Kidney epithelial cell (primary cell): ENCODE data around the gene MEGF6. TPM values are rescaled to one million over a fixed set of nuclear protein-coding genes. Genes with fewer than 3 reads are reported as not detected.

Experiments used
- DNase-seq: peaks from one replicate; pipeline ENCODE4 v3.0.0-alpha.2; 2010; ENCODE audit warnings: low read depth
- H3K27me3 ChIP-seq: 2 replicates; pipeline ENCODE4 v1.6.0; 2011; ENCODE audit warnings: low read length; ENCODE audit not compliant: control insufficient read depth, insufficient read depth
- H3K36me3 ChIP-seq: 2 replicates; pipeline ENCODE4 v1.5.1; 2011; ENCODE audit warnings: low read length; ENCODE audit not compliant: control insufficient read depth, insufficient read depth
- H3K4me3 ChIP-seq: 2 replicates; pipeline ENCODE4 v1.5.1; 2011; ENCODE audit warnings: low read depth, mild to moderate bottlenecking, control low read depth, low read length
- CTCF ChIP-seq: IDR thresholded peaks from 2 replicates; pipeline ENCODE4 v1.5.1; 2011; ENCODE audit warnings: mild to moderate bottlenecking, moderate library complexity, low read length, control low read depth, inconsistent platforms; ENCODE audit not compliant: insufficient read depth, poor library complexity, severe bottlenecking
- total RNA-seq: library from RNA; depleted of rRNA; stranded (reverse); fragments of >200 nt; gene quantifications from 2 replicates; pipeline ENCODE4 v1.2.3, GENCODE V29; 2015

The MEGF6 gene
- total RNA-seq, 1 donor from 2014 or later: 13.1 TPM

DNA sequence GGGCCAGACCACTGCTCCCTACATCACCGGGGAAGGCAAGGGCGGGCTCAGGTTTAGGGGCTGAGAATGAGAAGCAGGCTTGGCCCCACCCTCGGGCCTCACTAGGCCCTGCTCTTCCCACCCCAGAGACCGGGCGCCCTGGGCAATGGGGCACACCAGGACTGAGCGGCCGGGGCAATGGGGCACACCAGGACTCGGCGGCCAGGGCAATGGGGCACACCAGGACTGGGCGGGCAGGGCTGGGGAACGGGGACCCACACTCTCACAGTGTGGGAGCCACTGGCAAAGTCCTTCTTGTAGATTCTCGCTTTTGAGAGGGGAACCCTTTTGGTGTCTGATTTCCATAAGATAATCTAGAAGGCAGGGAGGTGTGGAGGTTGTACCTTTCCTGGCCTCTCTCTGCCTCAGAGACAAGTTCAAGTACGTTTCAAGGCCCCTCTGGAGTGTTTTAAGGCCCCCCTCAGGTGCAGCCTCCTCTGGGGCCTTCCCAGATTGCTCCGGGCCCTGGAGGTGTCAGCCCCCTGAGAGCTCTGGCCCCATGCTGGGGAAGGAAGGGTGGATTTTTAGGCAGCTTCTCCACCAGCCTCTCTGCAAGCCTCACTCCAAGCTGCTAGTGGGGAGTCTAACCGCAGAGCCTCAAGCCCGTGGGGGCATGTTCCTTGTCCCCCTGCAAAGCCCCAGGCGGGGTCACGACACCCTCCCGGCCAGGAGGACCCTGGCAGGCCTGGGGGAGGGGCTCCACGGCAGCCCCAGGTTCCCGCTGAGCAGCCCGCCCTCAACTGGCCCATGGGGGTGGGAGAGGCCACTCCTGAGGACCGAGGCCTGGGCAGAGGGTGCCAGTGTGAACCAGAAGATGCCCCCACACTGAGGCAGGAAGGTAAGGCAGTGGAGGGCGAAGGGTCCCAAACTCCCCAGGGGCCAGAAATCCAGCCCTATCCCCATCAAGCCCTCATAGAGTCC is 90.6 kb downstream of the MEGF6 start:
- no peak overlapping the region for H3K4me3 ChIP-seq
- TF ChIP-seq CTCF: no peak
- no peak for DNase-seq
- no peaks in the 10 kb centered on the region for H3K36me3 ChIP-seq
- no peaks in the 10 kb centered on the region for H3K27me3 ChIP-seq

- no peak for DNase-seq
- Histone ChIP-seq H3K4me3 (no peak overlapping the region), H3K36me3 (no peaks in the 10 kb centered on the region), H3K27me3 (no peaks in the 10 kb centered on the region)
- TF ChIP-seq CTCF: no peak
Measured at GRCh38 chr1:3519301-3519885, 91.9 kb downstream of the MEGF6 start.

- Histone ChIP-seq H3K27me3 (no peaks in the 10 kb centered on the region), H3K36me3 (no peaks in the 10 kb centered on the region), H3K4me3 (no peak overlapping the region)
- no peak for TF ChIP-seq CTCF
- no peak for DNase-seq
Measured at GRCh38 chr1:3518756-3519155, 92.6 kb downstream of the MEGF6 start.

GRCh38 chr1:3518256-3518655 is 93.1 kb downstream of the MEGF6 start:
- no peak for DNase-seq
- H3K27me3 ChIP-seq: no peaks in the 10 kb centered on the region
- no peak overlapping the region for H3K4me3 ChIP-seq
- TF ChIP-seq CTCF: peak; percentile 76
- no peaks in the 10 kb centered on the region for H3K36me3 ChIP-seq

DNA sequence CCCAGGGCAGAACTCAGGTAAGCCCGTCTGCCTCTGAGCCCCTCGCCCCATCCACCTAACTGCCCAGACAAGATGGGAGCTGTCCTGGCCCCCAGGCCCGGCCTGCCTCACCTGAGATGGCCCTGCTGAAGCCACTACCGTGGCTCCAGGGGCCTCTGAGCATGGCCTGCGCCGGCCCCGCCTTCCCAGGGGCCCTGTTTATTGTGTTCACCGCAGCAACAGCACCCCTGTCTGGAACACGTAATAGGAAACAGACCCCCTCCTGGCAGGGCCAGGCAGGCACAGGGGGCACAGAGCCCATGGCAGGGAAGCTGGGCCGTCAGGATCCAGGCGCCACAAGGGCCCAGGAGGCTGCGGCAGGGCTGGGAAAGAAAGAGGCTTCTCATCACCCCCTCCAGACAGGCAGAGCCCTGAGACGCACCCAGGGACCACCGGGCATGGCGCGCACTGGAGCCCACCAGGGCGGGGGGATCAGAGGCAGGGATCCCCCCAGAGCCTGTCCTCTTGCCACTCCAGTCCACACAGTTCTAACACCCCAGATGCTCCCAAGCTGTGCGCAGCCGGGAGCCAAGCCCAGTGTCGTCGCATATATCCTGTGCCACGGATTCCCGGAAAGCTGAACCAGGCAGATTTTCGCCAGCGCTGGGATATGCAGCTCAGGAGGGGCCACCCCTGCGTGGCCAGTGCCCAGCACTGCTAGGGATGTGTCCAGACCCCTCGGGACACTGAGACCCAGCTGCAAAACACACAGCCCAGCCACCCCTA is 94.2 kb downstream of the MEGF6 start:
- Histone ChIP-seq H3K36me3 (no peaks in the 10 kb centered on the region), H3K27me3 (no peaks in the 10 kb centered on the region), H3K4me3 (no peak overlapping the region)
- no peak for TF ChIP-seq CTCF
- DNase-seq: no peak
